ENCODE measurements around the gene TLR8.

Gene TLR8

DNA sequence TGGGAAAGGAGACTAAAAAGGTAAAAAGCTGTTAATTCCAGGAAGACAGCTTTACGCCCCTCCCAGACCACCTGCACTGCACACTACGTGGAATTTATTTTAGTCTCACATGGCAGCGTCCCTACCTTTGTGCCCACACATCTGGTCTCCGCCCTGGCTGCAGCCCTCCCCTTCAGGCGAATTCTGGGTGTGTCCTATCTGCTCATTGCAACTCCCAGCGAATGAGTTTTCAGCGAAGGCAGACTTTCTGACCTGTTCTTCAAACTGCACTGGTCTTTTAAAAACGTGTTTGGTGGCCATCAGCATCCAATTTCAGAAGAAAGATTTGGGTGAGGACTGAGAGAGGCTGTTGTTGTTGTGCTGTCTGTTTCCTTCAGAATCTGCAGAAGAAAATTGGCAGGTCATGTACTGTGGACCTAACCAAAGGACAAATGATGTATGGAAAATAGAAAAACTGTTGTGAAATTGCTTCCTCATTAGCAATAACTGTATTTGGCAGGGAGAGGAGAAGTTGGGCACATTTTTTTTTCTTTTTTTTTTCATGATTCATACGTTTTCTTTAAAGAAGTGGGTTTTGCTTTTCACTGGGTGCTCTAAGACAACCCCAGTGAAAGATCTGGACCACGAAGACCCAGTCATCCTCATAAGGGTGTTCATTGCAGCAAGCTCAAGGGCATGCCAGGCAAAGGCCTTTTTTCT lies 4.2 kb downstream of the TLR8 start:
- Histone ChIP-seq H3K27me3 (ENCODE audit: control insufficient read depth, low read length) (no peaks in the 10 kb centered on the region), H3K9me3 (ENCODE audit: control insufficient read depth, insufficient read depth, low read length) (no peaks in the 10 kb centered on the region), H3K79me2 (ENCODE audit: control insufficient read depth, low read length) (no peaks in the 10 kb centered on the region), H3F3A (ENCODE audit: control insufficient read depth, insufficient read depth) (no peaks in the 10 kb centered on the region), H3K4me1 (ENCODE audit: control insufficient read depth, low read length) (no peaks in the 10 kb centered on the region), H3K9me2 (replicated peaks; ENCODE audit: control insufficient read depth, low read length) (no peaks in the 10 kb centered on the region), H3K27ac (ENCODE audit: low read depth, low read length) (no peak overlapping the region), H3K4me2 (ENCODE audit: low read length) (no peak overlapping the region), H3K4me3 (ENCODE audit: low read length) (no peak overlapping the region), H3K36me3 (ENCODE audit: control insufficient read depth, low read length) (no peaks in the 10 kb centered on the region), H4K20me1 (ENCODE audit: control insufficient read depth, insufficient read depth, low read depth, low read length) (no peaks in the 10 kb centered on the region)
- TF ChIP-seq EZH2phosphoT487 (IDR thresholded peaks at IDR 0.05; ENCODE audit: borderline replicate concordance, low read length): no peak

- Histone ChIP-seq H3F3A (ENCODE audit: control insufficient read depth, insufficient read depth) (no peaks in the 10 kb centered on the region), H3K4me3 (ENCODE audit: low read length) (no peak overlapping the region), H3K27me3 (ENCODE audit: control insufficient read depth, low read length) (no peaks in the 10 kb centered on the region), H3K9me3 (ENCODE audit: control insufficient read depth, insufficient read depth, low read length) (no peaks in the 10 kb centered on the region), H3K4me1 (ENCODE audit: control insufficient read depth, low read length) (no peaks in the 10 kb centered on the region), H3K36me3 (ENCODE audit: control insufficient read depth, low read length) (no peaks in the 10 kb centered on the region), H3K27ac (ENCODE audit: low read depth, low read length) (no peak overlapping the region), H3K9me2 (replicated peaks; ENCODE audit: control insufficient read depth, low read length) (no peaks in the 10 kb centered on the region), H4K20me1 (ENCODE audit: control insufficient read depth, insufficient read depth, low read depth, low read length) (no peaks in the 10 kb centered on the region), H3K4me2 (ENCODE audit: low read length) (no peak overlapping the region), H3K79me2 (ENCODE audit: control insufficient read depth, low read length) (no peaks in the 10 kb centered on the region)
- TF ChIP-seq, protein P1, sequence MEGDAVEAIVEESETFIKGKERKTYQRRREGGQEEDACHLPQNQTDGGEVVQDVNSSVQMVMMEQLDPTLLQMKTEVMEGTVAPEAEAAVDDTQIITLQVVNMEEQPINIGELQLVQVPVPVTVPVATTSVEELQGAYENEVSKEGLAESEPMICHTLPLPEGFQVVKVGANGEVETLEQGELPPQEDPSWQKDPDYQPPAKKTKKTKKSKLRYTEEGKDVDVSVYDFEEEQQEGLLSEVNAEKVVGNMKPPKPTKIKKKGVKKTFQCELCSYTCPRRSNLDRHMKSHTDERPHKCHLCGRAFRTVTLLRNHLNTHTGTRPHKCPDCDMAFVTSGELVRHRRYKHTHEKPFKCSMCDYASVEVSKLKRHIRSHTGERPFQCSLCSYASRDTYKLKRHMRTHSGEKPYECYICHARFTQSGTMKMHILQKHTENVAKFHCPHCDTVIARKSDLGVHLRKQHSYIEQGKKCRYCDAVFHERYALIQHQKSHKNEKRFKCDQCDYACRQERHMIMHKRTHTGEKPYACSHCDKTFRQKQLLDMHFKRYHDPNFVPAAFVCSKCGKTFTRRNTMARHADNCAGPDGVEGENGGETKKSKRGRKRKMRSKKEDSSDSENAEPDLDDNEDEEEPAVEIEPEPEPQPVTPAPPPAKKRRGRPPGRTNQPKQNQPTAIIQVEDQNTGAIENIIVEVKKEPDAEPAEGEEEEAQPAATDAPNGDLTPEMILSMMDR (IDR thresholded peaks at IDR 0.05; ENCODE audit: low read depth, low read length, poor library complexity, severe bottlenecking): no peak
- TF ChIP-seq EZH2phosphoT487 (IDR thresholded peaks at IDR 0.05; ENCODE audit: borderline replicate concordance, low read length): no peak
Observed at GRCh38 chrX:12911122-12911470, 4.7 kb downstream of the TLR8 start.

- Histone ChIP-seq H3K27ac (ENCODE audit: low read depth, low read length) (no peak overlapping the region), H3F3A (ENCODE audit: control insufficient read depth, insufficient read depth) (no peaks in the 10 kb centered on the region), H3K4me3 (ENCODE audit: low read length) (no peak overlapping the region), H3K4me1 (ENCODE audit: control insufficient read depth, low read length) (no peaks in the 10 kb centered on the region), H3K79me2 (ENCODE audit: control insufficient read depth, low read length) (no peaks in the 10 kb centered on the region), H3K9me2 (replicated peaks; ENCODE audit: control insufficient read depth, low read length) (no peaks in the 10 kb centered on the region), H3K9me3 (ENCODE audit: control insufficient read depth, insufficient read depth, low read length) (no peaks in the 10 kb centered on the region), H3K27me3 (ENCODE audit: control insufficient read depth, low read length) (no peaks in the 10 kb centered on the region), H4K20me1 (ENCODE audit: control insufficient read depth, insufficient read depth, low read depth, low read length) (no peaks in the 10 kb centered on the region), H3K36me3 (ENCODE audit: control insufficient read depth, low read length) (no peaks in the 10 kb centered on the region), H3K4me2 (ENCODE audit: low read length) (no peak overlapping the region)
- TF ChIP-seq EZH2phosphoT487 (IDR thresholded peaks at IDR 0.05; ENCODE audit: borderline replicate concordance, low read length): no peak
- TF ChIP-seq, protein P1 (IDR thresholded peaks at IDR 0.05; ENCODE audit: low read depth, low read length, poor library complexity, severe bottlenecking): no peak
Observed at GRCh38 chrX:12912791-12913482, 6.5 kb downstream of the TLR8 start.

DNA sequence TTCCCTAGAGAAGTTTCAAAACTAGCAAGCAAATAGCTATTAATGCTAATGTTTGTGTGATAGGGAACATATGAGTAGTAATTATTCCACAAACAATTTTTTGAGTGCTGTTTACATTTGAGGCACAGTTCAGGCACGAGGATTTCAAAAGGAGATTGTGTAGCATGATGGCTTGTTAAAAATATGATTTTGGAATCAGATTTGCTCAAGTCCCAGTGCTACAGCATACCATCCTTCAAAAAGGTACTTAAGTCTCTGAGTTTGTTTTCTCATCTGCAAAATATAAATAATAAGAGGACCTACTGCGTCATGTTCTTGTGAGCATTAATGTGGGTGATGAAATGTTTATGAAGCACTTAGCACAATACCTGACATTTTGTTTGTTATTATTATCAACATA lies 11.3 kb downstream of the TLR8 start:
- TF ChIP-seq, protein P1 (IDR thresholded peaks at IDR 0.05; ENCODE audit: low read depth, low read length, poor library complexity, severe bottlenecking): no peak
- TF ChIP-seq EZH2phosphoT487 (IDR thresholded peaks at IDR 0.05; ENCODE audit: borderline replicate concordance, low read length): no peak
- H3K27ac ChIP-seq (ENCODE audit: low read depth, low read length): no peak overlapping the region
- H3K9me2 ChIP-seq (replicated peaks; ENCODE audit: control insufficient read depth, low read length): no peaks in the 10 kb centered on the region
- H3F3A ChIP-seq (ENCODE audit: control insufficient read depth, insufficient read depth): no peaks in the 10 kb centered on the region
- no peaks in the 10 kb centered on the region for H3K36me3 ChIP-seq (ENCODE audit: control insufficient read depth, low read length)
- no peak overlapping the region for H3K4me2 ChIP-seq (ENCODE audit: low read length)
- no peaks in the 10 kb centered on the region for H3K79me2 ChIP-seq (ENCODE audit: control insufficient read depth, low read length)
- H3K4me3 ChIP-seq (ENCODE audit: low read length): no peak overlapping the region
- H3K9me3 ChIP-seq (ENCODE audit: control insufficient read depth, insufficient read depth, low read length): no peaks in the 10 kb centered on the region
- H4K20me1 ChIP-seq (ENCODE audit: control insufficient read depth, insufficient read depth, low read depth, low read length): no peaks in the 10 kb centered on the region
- no peaks in the 10 kb centered on the region for H3K4me1 ChIP-seq (ENCODE audit: control insufficient read depth, low read length)
- no peaks in the 10 kb centered on the region for H3K27me3 ChIP-seq (ENCODE audit: control insufficient read depth, low read length)
